ENCODE data around the gene DLL4.

Gene DLL4

DNA sequence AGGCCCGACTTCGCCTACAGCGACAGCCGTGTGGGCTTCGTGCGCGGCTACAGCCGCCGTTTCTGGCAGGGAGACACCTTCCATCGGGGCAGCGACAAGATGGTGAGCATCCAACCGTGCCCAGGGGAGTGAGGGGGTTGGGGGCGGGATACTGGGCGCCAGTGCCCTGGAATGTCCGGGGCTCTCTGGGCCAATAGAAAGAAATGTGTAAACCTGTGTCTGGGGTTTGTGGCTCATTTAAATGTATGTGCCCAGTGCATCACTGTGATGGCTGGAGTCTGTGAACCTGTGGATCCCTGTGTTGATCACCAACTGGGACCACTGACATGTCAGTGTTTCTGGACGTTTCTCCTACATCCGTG is 24.6 kb downstream of the DLL4 start:
- TF ChIP-seq, protein P1, sequence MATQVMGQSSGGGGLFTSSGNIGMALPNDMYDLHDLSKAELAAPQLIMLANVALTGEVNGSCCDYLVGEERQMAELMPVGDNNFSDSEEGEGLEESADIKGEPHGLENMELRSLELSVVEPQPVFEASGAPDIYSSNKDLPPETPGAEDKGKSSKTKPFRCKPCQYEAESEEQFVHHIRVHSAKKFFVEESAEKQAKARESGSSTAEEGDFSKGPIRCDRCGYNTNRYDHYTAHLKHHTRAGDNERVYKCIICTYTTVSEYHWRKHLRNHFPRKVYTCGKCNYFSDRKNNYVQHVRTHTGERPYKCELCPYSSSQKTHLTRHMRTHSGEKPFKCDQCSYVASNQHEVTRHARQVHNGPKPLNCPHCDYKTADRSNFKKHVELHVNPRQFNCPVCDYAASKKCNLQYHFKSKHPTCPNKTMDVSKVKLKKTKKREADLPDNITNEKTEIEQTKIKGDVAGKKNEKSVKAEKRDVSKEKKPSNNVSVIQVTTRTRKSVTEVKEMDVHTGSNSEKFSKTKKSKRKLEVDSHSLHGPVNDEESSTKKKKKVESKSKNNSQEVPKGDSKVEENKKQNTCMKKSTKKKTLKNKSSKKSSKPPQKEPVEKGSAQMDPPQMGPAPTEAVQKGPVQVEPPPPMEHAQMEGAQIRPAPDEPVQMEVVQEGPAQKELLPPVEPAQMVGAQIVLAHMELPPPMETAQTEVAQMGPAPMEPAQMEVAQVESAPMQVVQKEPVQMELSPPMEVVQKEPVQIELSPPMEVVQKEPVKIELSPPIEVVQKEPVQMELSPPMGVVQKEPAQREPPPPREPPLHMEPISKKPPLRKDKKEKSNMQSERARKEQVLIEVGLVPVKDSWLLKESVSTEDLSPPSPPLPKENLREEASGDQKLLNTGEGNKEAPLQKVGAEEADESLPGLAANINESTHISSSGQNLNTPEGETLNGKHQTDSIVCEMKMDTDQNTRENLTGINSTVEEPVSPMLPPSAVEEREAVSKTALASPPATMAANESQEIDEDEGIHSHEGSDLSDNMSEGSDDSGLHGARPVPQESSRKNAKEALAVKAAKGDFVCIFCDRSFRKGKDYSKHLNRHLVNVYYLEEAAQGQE (IDR thresholded peaks at IDR 0.05; ENCODE audit: insufficient read depth in 1 of 2, low read depth in 2 of 2, low read length in 2 of 2): no peak
- TF ChIP-seq TAF1 (IDR thresholded peaks at IDR 0.05; ENCODE audit: borderline replicate concordance, insufficient read depth, low read length): no peak
- TF ChIP-seq SIN3A (IDR thresholded peaks at IDR 0.05; ENCODE audit: borderline replicate concordance, insufficient read depth, low read length): no peak
- no peak for TF ChIP-seq POLR2AphosphoS5 (IDR thresholded peaks at IDR 0.05; ENCODE audit: low read depth, low read length)
- TF ChIP-seq FOXP2 (optimal IDR thresholded peaks at IDR 0.05; ENCODE audit: borderline replicate concordance, extremely low read depth, extremely low read length, insufficient read depth): no peak

DNA sequence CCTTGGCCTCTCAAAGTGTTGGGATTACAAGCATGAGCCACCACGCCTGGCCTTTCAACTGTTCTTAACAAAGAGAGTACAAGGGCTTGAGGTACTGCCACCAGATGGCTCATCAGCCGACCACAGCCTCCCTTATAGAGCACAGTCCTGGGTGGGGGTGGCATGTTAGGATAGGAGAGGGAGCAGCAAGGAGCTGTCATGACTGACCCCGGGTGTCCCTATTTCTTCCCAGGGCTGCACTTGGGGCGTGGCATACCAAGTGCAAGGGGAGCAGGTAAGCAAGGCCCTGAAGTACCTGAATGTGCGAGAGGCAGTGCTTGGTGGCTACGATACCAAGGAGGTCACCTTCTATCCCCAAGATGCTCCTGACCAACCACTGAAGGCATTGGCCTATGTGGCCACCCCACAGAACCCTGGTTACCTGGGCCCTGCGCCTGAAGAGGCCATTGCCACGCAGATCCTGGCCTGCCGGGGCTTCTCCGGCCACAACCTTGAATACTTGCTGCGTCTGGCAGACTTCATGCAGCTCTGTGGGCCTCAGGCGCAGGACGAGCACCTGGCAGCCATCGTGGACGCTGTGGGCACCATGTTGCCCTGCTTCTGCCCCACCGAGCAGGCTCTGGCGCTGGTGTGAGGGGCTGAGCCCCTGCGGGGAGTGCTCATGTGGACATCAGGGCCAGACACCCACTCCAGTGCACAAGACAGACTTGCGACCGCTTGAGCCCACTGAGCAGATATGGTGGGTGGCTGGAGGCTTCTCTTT is 26.2 kb downstream of the DLL4 start:
- TF ChIP-seq TAF1 (IDR thresholded peaks at IDR 0.05; ENCODE audit: borderline replicate concordance, insufficient read depth, low read length) (no peak), FOXP2 (optimal IDR thresholded peaks at IDR 0.05; ENCODE audit: borderline replicate concordance, extremely low read depth, extremely low read length, insufficient read depth) (no peak), POLR2AphosphoS5 (IDR thresholded peaks at IDR 0.05; ENCODE audit: low read depth, low read length) (no peak)

DNA sequence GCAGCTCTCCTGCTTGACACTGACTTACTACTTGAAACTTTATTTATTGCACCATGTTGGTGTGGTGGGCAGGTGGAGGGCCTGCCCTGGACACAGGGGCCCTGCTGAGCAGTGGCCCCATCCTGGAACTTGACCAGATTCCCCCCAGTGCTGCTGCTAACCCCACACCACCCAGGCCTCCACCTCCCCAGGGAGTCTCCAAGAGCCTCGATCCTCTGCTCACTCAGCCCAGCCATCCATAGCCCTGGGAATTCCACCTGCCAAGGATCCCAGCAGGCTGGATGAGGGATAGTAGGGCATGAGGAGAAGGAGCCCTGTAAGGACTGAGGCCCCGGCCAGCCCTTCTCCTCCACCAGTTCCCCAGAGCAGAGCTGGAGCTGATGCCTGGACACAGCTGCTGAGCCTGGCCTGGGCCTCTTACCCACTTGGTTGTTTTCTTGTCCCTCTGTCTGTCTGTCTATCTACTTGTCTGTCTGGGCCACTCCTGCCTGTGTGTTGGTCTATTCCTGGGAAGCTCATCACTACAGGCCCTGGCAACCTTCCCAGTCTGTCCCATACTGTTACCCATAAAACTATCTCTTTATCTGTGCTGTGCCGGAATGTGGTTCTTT is 26.9 kb downstream of the DLL4 start:
- TF ChIP-seq SIN3A (IDR thresholded peaks at IDR 0.05; ENCODE audit: borderline replicate concordance, insufficient read depth, low read length): no peak
- no peak for TF ChIP-seq TAF1 (IDR thresholded peaks at IDR 0.05; ENCODE audit: borderline replicate concordance, insufficient read depth, low read length)
- TF ChIP-seq POLR2AphosphoS5 (IDR thresholded peaks at IDR 0.05; ENCODE audit: low read depth, low read length): no peak
- TF ChIP-seq, protein P1 (IDR thresholded peaks at IDR 0.05; ENCODE audit: insufficient read depth in 1 of 2, low read depth in 2 of 2, low read length in 2 of 2): no peak
- no peak for TF ChIP-seq FOXP2 (optimal IDR thresholded peaks at IDR 0.05; ENCODE audit: borderline replicate concordance, extremely low read depth, extremely low read length, insufficient read depth)

DNA sequence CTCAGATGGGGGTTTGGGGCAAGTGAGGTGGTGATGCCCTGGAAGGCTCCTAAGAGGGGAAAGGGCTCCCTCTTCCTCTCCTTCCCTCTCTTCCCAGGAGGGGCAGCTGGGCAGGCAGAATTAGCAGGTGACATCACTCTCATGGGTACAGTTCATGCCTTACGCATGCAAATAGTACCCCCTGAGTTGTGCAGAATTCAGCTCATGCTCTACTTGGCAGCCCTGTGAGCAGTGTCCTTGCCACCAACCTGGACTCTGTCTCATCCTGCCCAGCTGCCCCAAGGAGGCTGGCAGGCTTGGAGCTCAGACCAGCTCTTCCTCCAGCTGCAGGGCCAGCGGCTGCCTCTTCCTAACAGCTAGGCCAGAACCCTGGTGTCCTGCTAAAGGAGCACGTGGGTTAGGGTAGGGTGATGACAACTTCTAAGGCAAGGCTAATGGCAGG is 27.4 kb downstream of the DLL4 start:
- TF ChIP-seq POLR2AphosphoS5 (IDR thresholded peaks at IDR 0.05; ENCODE audit: low read depth, low read length): no peak
- TF ChIP-seq TAF1 (IDR thresholded peaks at IDR 0.05; ENCODE audit: borderline replicate concordance, insufficient read depth, low read length): no peak
- TF ChIP-seq, protein P1 (IDR thresholded peaks at IDR 0.05; ENCODE audit: insufficient read depth in 1 of 2, low read depth in 2 of 2, low read length in 2 of 2): no peak
- no peak for TF ChIP-seq FOXP2 (optimal IDR thresholded peaks at IDR 0.05; ENCODE audit: borderline replicate concordance, extremely low read depth, extremely low read length, insufficient read depth)

DNA sequence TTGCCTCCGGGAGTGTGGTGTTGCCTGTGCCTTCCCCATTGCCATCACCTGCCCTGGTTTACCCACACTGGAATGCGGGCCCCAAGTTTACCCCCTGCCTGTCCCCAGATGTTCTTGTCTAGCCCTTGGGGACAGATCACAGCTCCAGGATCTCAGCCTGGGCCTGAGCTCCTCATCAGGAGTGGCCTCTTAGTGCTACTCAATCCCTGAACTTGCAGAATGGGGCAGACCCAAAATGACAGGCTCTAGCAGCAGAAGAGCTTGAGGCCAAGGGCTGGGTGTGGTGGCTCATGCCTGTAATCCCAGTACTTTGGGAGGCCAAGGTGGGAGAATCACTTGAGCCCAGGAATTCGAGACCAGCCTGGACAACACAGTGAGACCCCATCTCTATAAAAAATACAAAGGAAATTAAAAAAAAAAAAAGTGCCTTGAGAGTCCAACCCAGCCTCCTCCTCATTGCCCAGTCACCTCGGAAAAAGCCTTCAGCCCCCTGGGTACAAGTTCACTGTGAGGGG is 28.0 kb downstream of the DLL4 start:
- no peak for TF ChIP-seq POLR2AphosphoS5 (IDR thresholded peaks at IDR 0.05; ENCODE audit: low read depth, low read length)
- no peak for TF ChIP-seq TAF1 (IDR thresholded peaks at IDR 0.05; ENCODE audit: borderline replicate concordance, insufficient read depth, low read length)
- TF ChIP-seq, protein P1 (IDR thresholded peaks at IDR 0.05; ENCODE audit: insufficient read depth in 1 of 2, low read depth in 2 of 2, low read length in 2 of 2): no peak
- TF ChIP-seq SIN3A (IDR thresholded peaks at IDR 0.05; ENCODE audit: borderline replicate concordance, insufficient read depth, low read length): no peak
- no peak for TF ChIP-seq FOXP2 (optimal IDR thresholded peaks at IDR 0.05; ENCODE audit: borderline replicate concordance, extremely low read depth, extremely low read length, insufficient read depth)
